Measurements from ENCODE around the gene PLSCR3.

DNA sequence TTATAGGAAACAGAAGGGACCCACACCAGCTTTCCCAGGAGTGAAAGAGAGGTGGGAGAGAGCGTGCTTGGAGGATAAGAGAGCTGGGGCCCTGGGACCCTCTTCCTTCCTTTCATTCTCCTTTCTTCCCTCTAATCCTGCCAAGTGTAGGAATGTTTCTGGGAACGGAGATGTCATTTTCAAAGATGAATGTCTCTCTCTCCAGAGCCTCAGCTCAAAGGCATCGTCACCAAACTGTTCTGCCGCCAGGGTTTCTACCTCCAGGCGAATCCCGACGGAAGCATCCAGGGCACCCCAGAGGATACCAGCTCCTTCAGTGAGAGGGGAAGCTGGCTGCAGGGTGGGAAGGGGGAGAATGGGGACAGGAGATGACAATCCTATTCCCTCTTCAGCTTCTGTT lies 46.9 kb upstream of the PLSCR3 start:
- TF ChIP-seq POLR2A (IDR thresholded peaks at IDR 0.05): no peak
- TF ChIP-seq, protein P1, sequence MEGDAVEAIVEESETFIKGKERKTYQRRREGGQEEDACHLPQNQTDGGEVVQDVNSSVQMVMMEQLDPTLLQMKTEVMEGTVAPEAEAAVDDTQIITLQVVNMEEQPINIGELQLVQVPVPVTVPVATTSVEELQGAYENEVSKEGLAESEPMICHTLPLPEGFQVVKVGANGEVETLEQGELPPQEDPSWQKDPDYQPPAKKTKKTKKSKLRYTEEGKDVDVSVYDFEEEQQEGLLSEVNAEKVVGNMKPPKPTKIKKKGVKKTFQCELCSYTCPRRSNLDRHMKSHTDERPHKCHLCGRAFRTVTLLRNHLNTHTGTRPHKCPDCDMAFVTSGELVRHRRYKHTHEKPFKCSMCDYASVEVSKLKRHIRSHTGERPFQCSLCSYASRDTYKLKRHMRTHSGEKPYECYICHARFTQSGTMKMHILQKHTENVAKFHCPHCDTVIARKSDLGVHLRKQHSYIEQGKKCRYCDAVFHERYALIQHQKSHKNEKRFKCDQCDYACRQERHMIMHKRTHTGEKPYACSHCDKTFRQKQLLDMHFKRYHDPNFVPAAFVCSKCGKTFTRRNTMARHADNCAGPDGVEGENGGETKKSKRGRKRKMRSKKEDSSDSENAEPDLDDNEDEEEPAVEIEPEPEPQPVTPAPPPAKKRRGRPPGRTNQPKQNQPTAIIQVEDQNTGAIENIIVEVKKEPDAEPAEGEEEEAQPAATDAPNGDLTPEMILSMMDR (IDR thresholded peaks at IDR 0.05): no peak

Measured in thyroid gland (tissue), 4 donors.